Ascending aorta (tissue), 2 donors: ENCODE results near the gene TOR3A. TPM values are rescaled to one million over a fixed set of nuclear protein-coding genes. Genes with fewer than 3 reads are reported as not detected.

Source experiments
- DNase-seq, 2 donors: peaks; one replicate each; pipeline ENCODE4 v3.0.0-alpha.2; 2019; ENCODE audit warnings: low spot score in 2 of 2
- H3K27ac ChIP-seq, 2 donors: fragments of 200-600 bp; sonication (generic); one replicate each; pipeline ENCODE4 v1.5.1; 2016 to 2017; ENCODE audit warnings: mild to moderate bottlenecking in 1 of 2
- H3K27me3 ChIP-seq: fragments of 200-600 bp; sonication (generic); one replicate; pipeline ENCODE4 v1.5.1; 2017
- H3K36me3 ChIP-seq, 2 donors: fragments of 200-600 bp; sonication (generic); one replicate each; pipeline ENCODE4 v1.5.1; 2016
- H3K4me1 ChIP-seq, 2 donors: fragments of 200-600 bp; sonication (generic); one replicate each; pipeline ENCODE4 v1.5.1; 2016 to 2017; ENCODE audit warnings: mild to moderate bottlenecking in 1 of 2
- H3K4me3 ChIP-seq, 2 donors: fragments of 200-600 bp; sonication (generic); one replicate each; pipeline ENCODE4 v1.5.1; 2016 to 2017; ENCODE audit warnings: mild to moderate bottlenecking in 1 of 2
- H3K9me3 ChIP-seq, 2 donors: fragments of 200-600 bp; sonication (generic); one replicate each; pipeline ENCODE4 v1.5.1; 2016
- CTCF ChIP-seq, 3 experiments: fragments of 200-600 bp in 2 of 3; fragments of 450-650 bp in 1 of 3; sonication (generic) in 2 of 3; IDR thresholded peaks; one replicate each; pipeline ENCODE4 v1.5.1; 2016 to 2019; ENCODE audit warnings: antibody characterized with exemption in 3 of 3, mild to moderate bottlenecking in 1 of 3, moderate library complexity in 1 of 3
- intact Hi-C: fragments of 100-400 bp; cut with DNase I; formaldehyde crosslinking; loops from one replicate; pipeline ENCODE4 v1.15.1; 2023
- total RNA-seq: library from RNA; depleted of rRNA; stranded (reverse); fragments of >200 nt; gene quantifications from one replicate; pipeline ENCODE4 v1.1.0, GENCODE V29; 2016

TOR3A gene
- total RNA-seq, 1 donor from 2014 or later = 109 TPM

DNA sequence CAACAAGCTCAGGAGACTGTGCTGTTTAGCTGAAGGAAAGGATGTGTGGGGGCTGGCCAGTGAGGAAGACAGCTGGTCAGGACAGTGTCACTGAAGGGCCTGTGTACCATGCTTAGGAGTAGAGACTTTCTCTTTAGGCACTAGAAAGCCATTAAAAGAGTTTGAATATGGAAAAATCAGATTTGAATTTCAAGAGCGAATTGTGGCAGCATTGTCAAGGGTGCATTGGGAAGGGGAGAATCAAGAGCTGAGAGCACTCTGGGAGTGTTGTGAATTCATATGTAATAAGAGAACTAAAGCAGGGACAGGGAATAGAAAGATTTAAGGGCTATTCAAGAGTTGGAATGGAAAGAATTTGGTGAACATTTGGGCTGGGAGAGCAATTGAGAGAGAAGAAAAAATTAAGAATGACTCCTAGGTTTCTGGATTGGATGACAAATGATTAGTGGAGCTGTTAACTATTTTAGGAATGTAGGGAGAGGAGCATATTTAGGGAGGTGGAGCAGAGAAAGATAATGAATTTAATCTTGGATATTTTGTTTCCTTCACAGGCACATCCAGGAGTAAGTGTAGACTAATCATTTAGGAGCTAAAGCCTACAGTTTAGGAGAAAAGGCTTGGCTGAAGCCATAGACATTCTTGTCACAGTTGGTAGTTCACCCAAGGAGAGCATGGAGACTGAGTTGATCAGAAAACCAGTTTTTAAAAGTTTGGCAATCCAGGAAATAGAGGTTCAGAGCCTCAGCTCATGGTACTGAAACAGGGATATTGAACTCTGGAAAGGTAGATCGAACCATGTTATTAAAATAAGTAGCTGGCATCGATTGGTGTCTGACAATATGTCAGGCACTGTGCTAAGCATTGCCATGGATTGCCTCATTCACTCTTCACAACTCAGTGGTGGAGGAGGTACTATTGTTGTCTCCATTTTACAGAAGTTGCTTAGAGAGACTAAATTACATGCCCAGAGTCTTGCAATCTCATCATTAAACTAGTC lies 23.1 kb upstream of the TOR3A start:
- intact Hi-C loops = no loop called here
- no peak for TF ChIP-seq CTCF (IDR thresholded peaks at IDR 0.05)

DNA sequence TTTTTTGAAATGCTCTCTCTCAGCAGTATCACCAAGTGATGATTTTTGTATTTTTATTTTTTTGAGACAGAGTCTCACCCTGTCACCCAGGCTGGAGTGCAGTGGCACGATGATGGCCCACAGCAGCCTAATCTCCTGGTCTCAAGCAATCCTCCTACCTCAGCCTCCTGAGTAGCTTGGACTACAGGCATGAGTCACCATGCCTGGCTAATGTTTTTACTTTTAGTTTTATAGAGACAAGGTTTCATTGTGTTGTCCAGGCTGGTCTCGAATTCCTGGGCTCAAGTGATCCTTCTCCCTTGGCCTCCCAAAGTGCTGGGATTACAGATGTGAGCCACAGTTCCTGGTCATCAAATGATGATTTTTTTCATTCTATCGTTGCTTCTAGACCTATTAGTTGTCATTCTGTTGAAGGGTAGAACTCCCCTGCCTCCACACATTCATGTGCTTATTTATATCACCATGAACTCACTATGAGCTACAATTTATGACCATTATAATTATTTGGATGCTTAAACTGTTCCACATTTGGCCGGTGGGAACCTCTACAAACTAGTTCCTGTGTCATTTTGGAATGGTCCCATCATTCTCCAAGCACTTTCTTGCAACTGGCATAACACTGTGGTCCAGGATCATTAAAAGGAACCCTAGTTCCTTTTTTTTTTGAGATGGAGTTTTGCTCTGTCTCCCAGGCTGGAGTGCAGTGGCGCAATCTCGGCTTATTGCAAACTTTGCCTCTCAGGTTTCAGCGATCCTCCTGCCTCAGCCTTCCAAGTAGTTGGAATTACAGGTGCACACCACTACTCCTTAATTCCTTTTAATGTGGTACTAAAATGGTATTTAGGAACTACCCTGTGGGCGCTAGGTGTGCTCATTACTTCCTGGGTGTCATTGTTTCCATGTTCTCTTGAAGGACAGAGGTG lies 20.2 kb upstream of the TOR3A start:
- no peak for DNase-seq
- Histone ChIP-seq H3K36me3 (peaks cover 18 to 25% of the 10 kb centered on the region in 2 donors), H3K27ac (no peak overlapping the region), H3K4me3 (no peak overlapping the region), H3K9me3 (no peaks in the 10 kb centered on the region), H3K27me3 (no peaks in the 10 kb centered on the region), H3K4me1 (no peaks in the 10 kb centered on the region)
- intact Hi-C loops = no loop called here
- no peak for TF ChIP-seq CTCF (IDR thresholded peaks at IDR 0.05)

More for the DNA sequence above, 23.1 kb upstream of the TOR3A start:
- no peaks in the 10 kb centered on the region for H3K27me3 ChIP-seq
- DNase-seq = no peak
- H3K4me1 ChIP-seq = no peaks in the 10 kb centered on the region
- no peak overlapping the region for H3K4me3 ChIP-seq
- H3K27ac ChIP-seq = no peak overlapping the region
- peaks cover 13 to 24% of the 10 kb centered on the region in 2 donors for H3K36me3 ChIP-seq
- H3K9me3 ChIP-seq = no peaks in the 10 kb centered on the region

DNA sequence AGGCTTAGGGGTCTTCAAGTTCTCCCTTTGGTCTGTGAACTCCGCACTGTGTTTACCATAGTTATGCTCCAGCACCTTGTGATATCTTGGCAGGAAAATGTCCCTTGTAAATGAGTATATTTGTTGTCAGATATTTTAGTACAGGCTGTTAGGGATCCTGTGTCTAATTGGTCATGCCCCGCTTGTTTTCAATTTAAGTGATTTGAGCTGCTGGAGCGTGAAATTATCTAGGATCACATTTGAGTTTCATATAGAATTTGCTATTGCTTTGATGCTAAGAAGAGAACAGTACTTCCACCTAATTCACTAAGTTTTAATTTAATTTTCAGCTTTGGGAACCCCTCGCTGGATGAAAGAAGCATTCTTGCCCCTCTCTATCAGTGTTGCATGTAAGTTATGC lies 15.4 kb upstream of the TOR3A start:
- DNase-seq = no peak
- intact Hi-C loops = no loop called here
- no peak for TF ChIP-seq CTCF (IDR thresholded peaks at IDR 0.05)
- H3K9me3 ChIP-seq = no peaks in the 10 kb centered on the region
- no peaks in the 10 kb centered on the region for H3K4me1 ChIP-seq
- H3K4me3 ChIP-seq = no peak overlapping the region
- H3K27ac ChIP-seq = no peak overlapping the region
- H3K36me3 ChIP-seq = peaks cover 26 to 57% of the 10 kb centered on the region in 2 donors
- no peaks in the 10 kb centered on the region for H3K27me3 ChIP-seq

DNA sequence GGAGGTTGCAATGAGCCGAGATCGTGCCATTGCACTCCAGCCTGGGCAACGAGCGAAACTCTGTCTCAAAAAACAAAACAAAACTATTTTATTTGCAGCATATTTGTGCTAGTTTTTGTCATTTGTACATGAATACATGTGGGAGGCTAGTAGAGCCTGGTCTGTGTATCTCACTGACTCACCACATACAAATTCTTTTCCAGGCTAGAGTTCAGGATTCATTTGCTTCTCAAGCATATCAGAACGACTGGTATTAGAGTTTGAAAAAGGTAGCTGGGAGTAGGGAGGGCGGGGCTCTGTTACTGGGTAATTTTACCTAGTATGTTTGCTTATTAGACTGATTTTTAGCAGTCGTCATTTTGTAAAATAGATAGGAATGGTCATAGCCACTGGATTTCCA lies 4.5 kb upstream of the TOR3A start:
- Histone ChIP-seq H3K4me1 (peaks cover 0 to 6% of the 10 kb centered on the region in 2 donors), H3K4me3 (no peak overlapping the region), H3K9me3 (no peaks in the 10 kb centered on the region), H3K27me3 (no peaks in the 10 kb centered on the region), H3K36me3 (peaks cover 4 to 10% of the 10 kb centered on the region in 2 donors), H3K27ac (no peak overlapping the region)
- intact Hi-C loops = loop anchor here (5.0 kb wide), 1 partner anchor 735 kb away; no protein-coding TSS in a partner anchor
- no peak for DNase-seq
- TF ChIP-seq CTCF (IDR thresholded peaks at IDR 0.05) = no peak

DNA sequence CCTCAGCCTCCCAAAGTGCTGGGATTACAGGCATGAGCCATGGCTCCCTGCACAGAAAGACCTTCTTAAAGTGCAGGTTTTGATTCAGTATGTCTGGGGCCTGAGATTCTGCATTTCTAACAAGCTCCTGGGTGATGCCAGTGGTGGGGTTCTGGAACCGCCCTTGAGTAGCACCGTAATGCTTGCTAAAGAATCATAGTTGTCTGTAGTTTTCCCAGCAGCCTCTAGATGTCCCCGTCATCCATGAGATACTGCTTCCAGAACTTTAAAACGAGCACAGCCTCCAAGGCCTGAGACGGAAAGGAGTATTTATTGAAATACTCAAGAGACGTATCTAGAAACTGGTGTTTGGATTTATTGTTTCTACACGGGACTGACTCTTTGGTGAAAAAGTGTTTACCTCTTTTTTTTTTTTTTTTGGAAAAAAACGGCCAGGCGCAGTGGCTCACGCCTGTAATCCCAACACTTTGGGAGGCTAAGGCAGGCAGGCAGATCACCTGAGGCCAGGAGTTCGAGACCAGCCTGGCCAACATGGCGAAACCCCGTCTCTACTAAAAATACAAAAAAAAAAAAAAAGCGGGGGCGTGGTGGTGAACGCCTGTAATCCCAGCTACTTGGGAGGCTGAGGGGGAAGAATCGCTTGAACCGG lies 2.6 kb upstream of the TOR3A start:
- Histone ChIP-seq H3K27me3 (no peaks in the 10 kb centered on the region), H3K4me1 (peaks cover 0 to 11% of the 10 kb centered on the region in 2 donors), H3K9me3 (no peaks in the 10 kb centered on the region), H3K27ac (no peak overlapping the region), H3K36me3 (no peaks in the 10 kb centered on the region), H3K4me3 (no peak overlapping the region)
- TF ChIP-seq CTCF (IDR thresholded peaks at IDR 0.05) = peak; percentile 59 to 79 (median 74)
- intact Hi-C loops = loop anchor here (1.0 to 5.0 kb wide), 3 partner anchors 115 to 733 kb away; no protein-coding TSS in a partner anchor
- DNase-seq = peak in 1 of 2 donors; percentile 78
